ENCODE results near the gene RPL29. TPM values are rescaled to one million over a fixed set of nuclear protein-coding genes. Genes with fewer than 3 reads are reported as not detected.

Gene RPL29
- total and polyA plus RNA-seq, 2 of the 13 experiments (the other 11 are each of a cell fraction or from before 2014, with no cell fraction given): 1,348 to 2,263 TPM

- TF ChIP-seq ZBTB2 (CRISPR knock-in tag; IDR thresholded peaks at IDR 0.05; ENCODE audit: low read depth) (peak; percentile 98), E2F1 (CRISPR knock-in tag; IDR thresholded peaks at IDR 0.05) (no peak; the same call in 1 of the 2 replicates), POLR2A (IDR thresholded peaks at IDR 0.05; ENCODE audit: insufficient read depth in 1 of 2, low read depth in 2 of 2, low read length in 2 of 2) (no peak; a peak in 1 of 4 replicates), HDAC2 (CRISPR knock-in tag; IDR thresholded peaks at IDR 0.05) (peak; percentile 77), RERE (CRISPR knock-in tag; IDR thresholded peaks at IDR 0.05; ENCODE audit: low read depth) (peak; percentile 64; the same call in 1 of the 2 replicates), KDM5A (IDR thresholded peaks at IDR 0.05; ENCODE audit: borderline replicate concordance, low read length) (peak; percentile 45; the same call in 1 of the 2 replicates), TCF7 (IDR thresholded peaks at IDR 0.05; ENCODE audit: low read depth) (no peak), JUND (CRISPR knock-in tag; IDR thresholded peaks at IDR 0.05) (peak; percentile 54; the same call in 1 of the 2 replicates), GATA4 (IDR thresholded peaks at IDR 0.05; ENCODE audit: borderline replicate concordance, low read depth) (peak; percentile 83; the same call in 1 of the 2 replicates), RBM22 (optimal IDR thresholded peaks at IDR 0.05; ENCODE audit: low read length) (no peak), FOXA1 (IDR thresholded peaks at IDR 0.05) (no peak), FOXA1 (CRISPR knock-in tag; IDR thresholded peaks at IDR 0.05) (peak; percentile 21; the same call in 1 of the 2 replicates), CENPX (CRISPR knock-in tag; IDR thresholded peaks at IDR 0.05) (no peak), ZNF792 (CRISPR knock-in tag; IDR thresholded peaks at IDR 0.05) (peak; percentile 86), GPBP1L1 (CRISPR knock-in tag; IDR thresholded peaks at IDR 0.05) (no peak), DR1 (CRISPR knock-in tag; IDR thresholded peaks at IDR 0.05) (no peak; the same call in 1 of the 2 replicates), CSRNP2 (CRISPR knock-in tag; conservative IDR thresholded peaks at IDR 0.05; ENCODE audit: low read depth) (0 out of 2 replicates have a peak, but pooled peaks have one; percentile 11), ZFY (CRISPR knock-in tag; IDR thresholded peaks at IDR 0.05) (peak; percentile 89), ZNF672 (CRISPR knock-in tag; IDR thresholded peaks at IDR 0.05) (no peak)
Measured at GRCh38 chr3:51982838-51983577, 12.7 kb downstream of the RPL29 start, which contains the start of gene ACY1 (continued).

All from HepG2 (cell line).